HCT116 (cell line): ENCODE measurements around the gene DHRSX.

Source experiments
- CEBPB ChIP-seq: IDR thresholded peaks from 2 replicates; pipeline ENCODE4 v1.6.1; 2012; ENCODE audit warnings: low read depth
- EZH2 ChIP-seq: fragments of 200-600 bp; sonication (generic); IDR thresholded peaks from 2 replicates; pipeline ENCODE4 v1.6.1; 2017; ENCODE audit warnings: antibody characterized with exemption, mixed run types
- POLR2A ChIP-seq: IDR thresholded peaks from 2 replicates; pipeline ENCODE4 v1.7.0; 2011; ENCODE audit warnings: borderline replicate concordance; ENCODE audit not compliant: insufficient read depth, insufficient read length; ENCODE audit errors: extremely low read depth
- RAD21 ChIP-seq: IDR thresholded peaks from 2 replicates; pipeline ENCODE4 v1.6.1; 2012; ENCODE audit warnings: low read depth, mild to moderate bottlenecking
- TF ChIP-seq, protein P1 (sequence below), 3 experiments: fragments of 200-600 bp in 1 of 3; sonication (generic) in 1 of 3; IDR thresholded peaks in 2 of 3; conservative IDR thresholded peaks in 1 of 3; 2 replicates each; pipeline ENCODE4 v1.5.1; 2012 to 2017; ENCODE audit warnings: low read depth in 2 of 3, low read length in 2 of 3, antibody characterized with exemption in 1 of 3, borderline replicate concordance in 1 of 3, control low read depth in 1 of 3, mild to moderate bottlenecking in 1 of 3, mixed read lengths in 1 of 3, mixed run types in 1 of 3, moderate library complexity in 1 of 3; ENCODE audit not compliant: insufficient read depth in 1 of 3

DNA sequence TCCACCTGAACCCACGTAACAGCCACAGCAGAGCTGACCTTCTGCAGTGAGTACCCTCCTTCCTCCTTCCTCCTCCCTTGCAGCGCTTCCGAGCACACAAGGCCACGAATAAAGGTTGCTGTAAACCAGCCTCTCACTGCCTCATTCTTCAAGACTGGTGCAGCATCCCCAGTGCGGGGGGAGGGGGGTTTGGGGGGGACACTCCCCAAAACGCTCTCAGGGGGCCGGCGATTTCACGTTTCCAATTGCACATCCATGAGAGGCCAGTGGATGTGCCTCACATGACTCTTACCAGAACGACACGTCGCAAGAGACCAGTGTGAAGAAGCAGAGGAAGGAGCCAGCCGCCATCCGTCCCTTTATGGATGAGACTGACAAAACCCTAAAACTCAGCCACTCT, 5.2 kb downstream of the DHRSX start:
- TF ChIP-seq, protein P1, sequence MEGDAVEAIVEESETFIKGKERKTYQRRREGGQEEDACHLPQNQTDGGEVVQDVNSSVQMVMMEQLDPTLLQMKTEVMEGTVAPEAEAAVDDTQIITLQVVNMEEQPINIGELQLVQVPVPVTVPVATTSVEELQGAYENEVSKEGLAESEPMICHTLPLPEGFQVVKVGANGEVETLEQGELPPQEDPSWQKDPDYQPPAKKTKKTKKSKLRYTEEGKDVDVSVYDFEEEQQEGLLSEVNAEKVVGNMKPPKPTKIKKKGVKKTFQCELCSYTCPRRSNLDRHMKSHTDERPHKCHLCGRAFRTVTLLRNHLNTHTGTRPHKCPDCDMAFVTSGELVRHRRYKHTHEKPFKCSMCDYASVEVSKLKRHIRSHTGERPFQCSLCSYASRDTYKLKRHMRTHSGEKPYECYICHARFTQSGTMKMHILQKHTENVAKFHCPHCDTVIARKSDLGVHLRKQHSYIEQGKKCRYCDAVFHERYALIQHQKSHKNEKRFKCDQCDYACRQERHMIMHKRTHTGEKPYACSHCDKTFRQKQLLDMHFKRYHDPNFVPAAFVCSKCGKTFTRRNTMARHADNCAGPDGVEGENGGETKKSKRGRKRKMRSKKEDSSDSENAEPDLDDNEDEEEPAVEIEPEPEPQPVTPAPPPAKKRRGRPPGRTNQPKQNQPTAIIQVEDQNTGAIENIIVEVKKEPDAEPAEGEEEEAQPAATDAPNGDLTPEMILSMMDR (IDR thresholded peaks at IDR 0.05 in 2 of 3, conservative IDR thresholded peaks at IDR 0.05 in 1 of 3; ENCODE audit: borderline replicate concordance in 1 of 3, insufficient read depth in 1 of 3, low read depth in 2 of 3, low read length in 2 of 3) = no peak
- TF ChIP-seq POLR2A = no peak
- no peak for TF ChIP-seq CEBPB
- no peak for TF ChIP-seq RAD21
- TF ChIP-seq EZH2 = no peak
